K562 (cell line): ENCODE data around the gene GTPBP1. TPM values are rescaled to one million over a fixed set of nuclear protein-coding genes. Genes with fewer than 3 reads are reported as not detected.

Experiments
- BACH1 ChIP-seq: fragments of 200-800 bp; sonication (Bioruptor generic); IDR thresholded peaks from 2 replicates; pipeline ENCODE4 v1.6.1; 2016; ENCODE audit warnings: missing genetic modification characterization, missing compliant biosample characterization
- CBX3 ChIP-seq, 2 experiments: IDR thresholded peaks; 1 replicate in 1 of 2; 2 replicates in 1 of 2; pipeline ENCODE4 v1.6.1; 2012; ENCODE audit warnings: inconsistent platforms in 2 of 2, low read length in 2 of 2, borderline replicate concordance in 1 of 2, control low read depth in 1 of 2
- CBX5 ChIP-seq: IDR thresholded peaks from 2 replicates; pipeline ENCODE4 v1.6.1; 2014; ENCODE audit warnings: low read depth, borderline replicate concordance
- HDAC1 ChIP-seq, 2 experiments: fragments of 450-650 bp; IDR thresholded peaks; 2 replicates each; pipeline ENCODE4 v1.6.1; 2016 to 2017; ENCODE audit warnings: inconsistent platforms in 1 of 2, mild to moderate bottlenecking in 1 of 2, moderate library complexity in 1 of 2
- NCOA1 ChIP-seq: fragments of 450-650 bp; IDR thresholded peaks from 2 replicates; pipeline ENCODE4 v1.6.1; 2016; ENCODE audit warnings: low read depth
- NCOR1 ChIP-seq: fragments of 450-650 bp; IDR thresholded peaks from 2 replicates; pipeline ENCODE4 v1.6.1; 2016; ENCODE audit warnings: mild to moderate bottlenecking, moderate library complexity
- TBL1XR1 ChIP-seq, 2 experiments: IDR thresholded peaks; 2 replicates each; pipeline ENCODE4 v1.6.1; 2012; ENCODE audit warnings: improper control_type of control experiment in 2 of 2, low read length in 2 of 2, mild to moderate bottlenecking in 1 of 2
- ZNF778 ChIP-seq: fragments of 450-650 bp; formaldehyde crosslinking; IDR thresholded peaks from 2 replicates; pipeline ENCODE4 v1.4.0; 2020; ENCODE audit warnings: mild to moderate bottlenecking, moderate library complexity
- polyA plus RNA-seq, 8 experiments: library from polyadenylated mRNA; depleted of rRNA in 4 of 8; stranded (reverse) in 5 of 8; unstranded in 3 of 8; fragments of >200 nt; fragmentation: Nextera tagmentation in 2 of 8; fragmentation: Illumina TruSeq in 1 of 8; extraction: Ambion mirVana in 2 of 8; extraction: Trizol in 1 of 8; gene quantifications; 2 replicates each; pipeline versions ENCODE4 v1.2.1 to v1.2.3, GENCODE V29; 2011 to 2014; ENCODE audit warnings: inconsistent platforms in 1 of 8, missing spikeins in 1 of 8
- total RNA-seq, 7 experiments: library from RNA; depleted of rRNA in 6 of 7; stranded (reverse); fragments of >200 nt in 6 of 7; fragmentation: Illumina TruSeq in 2 of 7; extraction: Trizol in 2 of 7; gene quantifications; 2 replicates each; pipeline versions ENCODE4 v1.2.1 to v1.2.3, GENCODE V29; 2011 to 2021; ENCODE audit warnings: low replicate concordance in 1 of 7
- TF ChIP-seq, protein P1 (sequence below): IDR thresholded peaks from 3 replicates; pipeline ENCODE4 v1.6.1; 2011; ENCODE audit warnings: borderline replicate concordance, mild to moderate bottlenecking, moderate library complexity; ENCODE audit not compliant: insufficient read length; ENCODE audit errors: extremely low read depth
- TF ChIP-seq, protein P2 (sequence below), 2 experiments: IDR thresholded peaks in 1 of 2; conservative IDR thresholded peaks in 1 of 2; 2 replicates each; pipeline ENCODE4 v1.6.1; 2016; ENCODE audit warnings: low read depth in 2 of 2, mild to moderate bottlenecking in 1 of 2, missing compliant biosample characterization in 1 of 2, missing genetic modification characterization in 1 of 2, moderate library complexity in 1 of 2
- TF ChIP-seq, protein P3 (sequence below): sonication (generic); formaldehyde crosslinking; IDR thresholded peaks from 2 replicates; pipeline ENCODE4 v1.8.1; 2023; ENCODE audit warnings: mild to moderate bottlenecking, missing genetic modification reagents
- TF ChIP-seq, protein P4 (sequence below): sonication (generic); IDR thresholded peaks from 2 replicates; pipeline ENCODE4 v1.6.1; 2016
- TF ChIP-seq, protein P5 (sequence below), 2 experiments: fragments of 150-350 bp in 1 of 2; IDR thresholded peaks; 2 replicates each; pipeline ENCODE4 v1.6.1; 2012 to 2016; ENCODE audit warnings: low read depth in 2 of 2, low read length in 2 of 2, mild to moderate bottlenecking in 1 of 2, moderate library complexity in 1 of 2

The GTPBP1 gene
- total and polyA plus RNA-seq, 9 of the 15 experiments (the other 6 are each of a cell fraction or from before 2014, with no cell fraction given) = 0.83 to 53.2 (median 23.3) TPM

- TF ChIP-seq, protein P1, sequence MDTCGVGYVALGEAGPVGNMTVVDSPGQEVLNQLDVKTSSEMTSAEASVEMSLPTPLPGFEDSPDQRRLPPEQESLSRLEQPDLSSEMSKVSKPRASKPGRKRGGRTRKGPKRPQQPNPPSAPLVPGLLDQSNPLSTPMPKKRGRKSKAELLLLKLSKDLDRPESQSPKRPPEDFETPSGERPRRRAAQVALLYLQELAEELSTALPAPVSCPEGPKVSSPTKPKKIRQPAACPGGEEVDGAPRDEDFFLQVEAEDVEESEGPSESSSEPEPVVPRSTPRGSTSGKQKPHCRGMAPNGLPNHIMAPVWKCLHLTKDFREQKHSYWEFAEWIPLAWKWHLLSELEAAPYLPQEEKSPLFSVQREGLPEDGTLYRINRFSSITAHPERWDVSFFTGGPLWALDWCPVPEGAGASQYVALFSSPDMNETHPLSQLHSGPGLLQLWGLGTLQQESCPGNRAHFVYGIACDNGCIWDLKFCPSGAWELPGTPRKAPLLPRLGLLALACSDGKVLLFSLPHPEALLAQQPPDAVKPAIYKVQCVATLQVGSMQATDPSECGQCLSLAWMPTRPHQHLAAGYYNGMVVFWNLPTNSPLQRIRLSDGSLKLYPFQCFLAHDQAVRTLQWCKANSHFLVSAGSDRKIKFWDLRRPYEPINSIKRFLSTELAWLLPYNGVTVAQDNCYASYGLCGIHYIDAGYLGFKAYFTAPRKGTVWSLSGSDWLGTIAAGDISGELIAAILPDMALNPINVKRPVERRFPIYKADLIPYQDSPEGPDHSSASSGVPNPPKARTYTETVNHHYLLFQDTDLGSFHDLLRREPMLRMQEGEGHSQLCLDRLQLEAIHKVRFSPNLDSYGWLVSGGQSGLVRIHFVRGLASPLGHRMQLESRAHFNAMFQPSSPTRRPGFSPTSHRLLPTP = no peak
- TF ChIP-seq TBL1XR1 (IDR thresholded peaks at IDR 0.05; ENCODE audit: low read length in 2 of 2) = peak in 1 of 2 experiments; percentile 93; a peak in 2 of 4 replicates
- 0 out of 2 replicates have a peak, but pooled peaks have one; percentile 12 for TF ChIP-seq CBX5
- TF ChIP-seq, protein P2, sequence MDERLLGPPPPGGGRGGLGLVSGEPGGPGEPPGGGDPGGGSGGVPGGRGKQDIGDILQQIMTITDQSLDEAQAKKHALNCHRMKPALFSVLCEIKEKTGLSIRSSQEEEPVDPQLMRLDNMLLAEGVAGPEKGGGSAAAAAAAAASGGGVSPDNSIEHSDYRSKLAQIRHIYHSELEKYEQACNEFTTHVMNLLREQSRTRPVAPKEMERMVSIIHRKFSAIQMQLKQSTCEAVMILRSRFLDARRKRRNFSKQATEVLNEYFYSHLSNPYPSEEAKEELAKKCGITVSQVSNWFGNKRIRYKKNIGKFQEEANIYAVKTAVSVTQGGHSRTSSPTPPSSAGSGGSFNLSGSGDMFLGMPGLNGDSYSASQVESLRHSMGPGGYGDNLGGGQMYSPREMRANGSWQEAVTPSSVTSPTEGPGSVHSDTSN (CRISPR knock-in tag; IDR thresholded peaks at IDR 0.05; ENCODE audit: low read depth) = no peak
- TF ChIP-seq, protein P2 (tag; conservative IDR thresholded peaks at IDR 0.05; ENCODE audit: low read depth) = no peak
- no peak for TF ChIP-seq BACH1
- TF ChIP-seq, protein P3, sequence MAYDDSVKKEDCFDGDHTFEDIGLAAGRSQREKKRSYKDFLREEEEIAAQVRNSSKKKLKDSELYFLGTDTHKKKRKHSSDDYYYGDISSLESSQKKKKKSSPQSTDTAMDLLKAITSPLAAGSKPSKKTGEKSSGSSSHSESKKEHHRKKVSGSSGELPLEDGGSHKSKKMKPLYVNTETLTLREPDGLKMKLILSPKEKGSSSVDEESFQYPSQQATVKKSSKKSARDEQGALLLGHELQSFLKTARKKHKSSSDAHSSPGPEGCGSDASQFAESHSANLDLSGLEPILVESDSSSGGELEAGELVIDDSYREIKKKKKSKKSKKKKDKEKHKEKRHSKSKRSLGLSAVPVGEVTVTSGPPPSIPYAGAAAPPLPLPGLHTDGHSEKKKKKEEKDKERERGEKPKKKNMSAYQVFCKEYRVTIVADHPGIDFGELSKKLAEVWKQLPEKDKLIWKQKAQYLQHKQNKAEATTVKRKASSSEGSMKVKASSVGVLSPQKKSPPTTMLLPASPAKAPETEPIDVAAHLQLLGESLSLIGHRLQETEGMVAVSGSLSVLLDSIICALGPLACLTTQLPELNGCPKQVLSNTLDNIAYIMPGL (CRISPR knock-in tag) = no peak
- TF ChIP-seq, protein P4, sequence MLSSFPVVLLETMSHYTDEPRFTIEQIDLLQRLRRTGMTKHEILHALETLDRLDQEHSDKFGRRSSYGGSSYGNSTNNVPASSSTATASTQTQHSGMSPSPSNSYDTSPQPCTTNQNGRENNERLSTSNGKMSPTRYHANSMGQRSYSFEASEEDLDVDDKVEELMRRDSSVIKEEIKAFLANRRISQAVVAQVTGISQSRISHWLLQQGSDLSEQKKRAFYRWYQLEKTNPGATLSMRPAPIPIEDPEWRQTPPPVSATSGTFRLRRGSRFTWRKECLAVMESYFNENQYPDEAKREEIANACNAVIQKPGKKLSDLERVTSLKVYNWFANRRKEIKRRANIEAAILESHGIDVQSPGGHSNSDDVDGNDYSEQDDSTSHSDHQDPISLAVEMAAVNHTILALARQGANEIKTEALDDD = no peak; the same call in 1 of the 2 replicates
- TF ChIP-seq HDAC1 (IDR thresholded peaks at IDR 0.05) = 0 out of 4 replicates have a peak, but pooled peaks of 1 of the 2 experiments have one; percentile 29
- TF ChIP-seq NCOR1 = no peak
- TF ChIP-seq ZNF778 (CRISPR knock-in tag) = no peak
- TF ChIP-seq CBX3 (IDR thresholded peaks at IDR 0.05; ENCODE audit: borderline replicate concordance in 1 of 2, low read length in 2 of 2) = no peak
- peak; percentile 38; the same call in 1 of the 2 replicates for TF ChIP-seq NCOA1
- TF ChIP-seq, protein P5, sequence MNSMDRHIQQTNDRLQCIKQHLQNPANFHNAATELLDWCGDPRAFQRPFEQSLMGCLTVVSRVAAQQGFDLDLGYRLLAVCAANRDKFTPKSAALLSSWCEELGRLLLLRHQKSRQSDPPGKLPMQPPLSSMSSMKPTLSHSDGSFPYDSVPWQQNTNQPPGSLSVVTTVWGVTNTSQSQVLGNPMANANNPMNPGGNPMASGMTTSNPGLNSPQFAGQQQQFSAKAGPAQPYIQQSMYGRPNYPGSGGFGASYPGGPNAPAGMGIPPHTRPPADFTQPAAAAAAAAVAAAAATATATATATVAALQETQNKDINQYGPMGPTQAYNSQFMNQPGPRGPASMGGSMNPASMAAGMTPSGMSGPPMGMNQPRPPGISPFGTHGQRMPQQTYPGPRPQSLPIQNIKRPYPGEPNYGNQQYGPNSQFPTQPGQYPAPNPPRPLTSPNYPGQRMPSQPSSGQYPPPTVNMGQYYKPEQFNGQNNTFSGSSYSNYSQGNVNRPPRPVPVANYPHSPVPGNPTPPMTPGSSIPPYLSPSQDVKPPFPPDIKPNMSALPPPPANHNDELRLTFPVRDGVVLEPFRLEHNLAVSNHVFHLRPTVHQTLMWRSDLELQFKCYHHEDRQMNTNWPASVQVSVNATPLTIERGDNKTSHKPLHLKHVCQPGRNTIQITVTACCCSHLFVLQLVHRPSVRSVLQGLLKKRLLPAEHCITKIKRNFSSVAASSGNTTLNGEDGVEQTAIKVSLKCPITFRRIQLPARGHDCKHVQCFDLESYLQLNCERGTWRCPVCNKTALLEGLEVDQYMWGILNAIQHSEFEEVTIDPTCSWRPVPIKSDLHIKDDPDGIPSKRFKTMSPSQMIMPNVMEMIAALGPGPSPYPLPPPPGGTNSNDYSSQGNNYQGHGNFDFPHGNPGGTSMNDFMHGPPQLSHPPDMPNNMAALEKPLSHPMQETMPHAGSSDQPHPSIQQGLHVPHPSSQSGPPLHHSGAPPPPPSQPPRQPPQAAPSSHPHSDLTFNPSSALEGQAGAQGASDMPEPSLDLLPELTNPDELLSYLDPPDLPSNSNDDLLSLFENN (IDR thresholded peaks at IDR 0.05; ENCODE audit: low read depth in 2 of 2, low read length in 2 of 2) = no peak
Measured at GRCh38 chr22:38700789-38701628, 4.7 kb upstream of the GTPBP1 start, which contains the start of gene JOSD1 (continued).
